Stimulated activated effector memory CD8-positive, alpha-beta T cell treated with anti-CD3 and anti-CD28 coated beads, Interleukin-12 subunit alpha, Interleukin-12 subunit beta, amount 100 ng/mL, for 72 hours (primary cell): ENCODE data around the gene NCSTN.

ENCODE experiments used
- ATAC-seq: fragments of 150-1000 bp; cut with Tn5 transposase; 2 replicates; pipeline ENCODE4 v1.10.0; 2021
- DNase-seq, 2 donors: peaks; one replicate each; pipeline ENCODE4 v3.0.0; 2021 to 2022; ENCODE audit warnings: low spot score in 2 of 2
- H3K27ac Mint-ChIP-seq: one replicate; pipeline ENCODE4 v1.8.0; 2022; ENCODE audit warnings: mild to moderate bottlenecking, mixed read lengths
- H3K36me3 Mint-ChIP-seq: one replicate; pipeline ENCODE4 v1.8.0; 2022; ENCODE audit warnings: mild to moderate bottlenecking, mixed read lengths
- H3K4me1 Mint-ChIP-seq: one replicate; pipeline ENCODE4 v1.8.0; 2022; ENCODE audit warnings: mixed read lengths
- H3K4me3 Mint-ChIP-seq: one replicate; pipeline ENCODE4 v1.8.0; 2022; ENCODE audit warnings: mild to moderate bottlenecking, mixed read lengths
- H3K9me3 Mint-ChIP-seq: one replicate; pipeline ENCODE4 v1.8.0; 2022; ENCODE audit warnings: mixed read lengths

The NCSTN gene

GRCh38 chr1:160361199-160361598, 18.0 kb downstream of the NCSTN start:
- no peak for DNase-seq
- ATAC-seq = no peak
- peaks cover 13% of the 10 kb centered on the region for H3K4me1 Mint-ChIP-seq
- H3K4me3 Mint-ChIP-seq = no peak overlapping the region
- peaks cover 38% of the 10 kb centered on the region for H3K36me3 Mint-ChIP-seq
- H3K9me3 Mint-ChIP-seq = no peaks in the 10 kb centered on the region
- H3K27ac Mint-ChIP-seq = no peak overlapping the region

GRCh38 chr1:160361814-160362167, 18.6 kb downstream of the NCSTN start:
- peaks cover 32% of the 10 kb centered on the region for H3K36me3 Mint-ChIP-seq
- DNase-seq (no peak), ATAC-seq (no peak)
- H3K4me1 Mint-ChIP-seq = peaks cover 13% of the 10 kb centered on the region
- no peak overlapping the region for H3K4me3 Mint-ChIP-seq
- no peaks in the 10 kb centered on the region for H3K9me3 Mint-ChIP-seq
- H3K27ac Mint-ChIP-seq = peak overlapping the region; percentile 77

- no peak overlapping the region for H3K4me3 Mint-ChIP-seq
- ATAC-seq (no peak), DNase-seq (no peak)
- peaks cover 13% of the 10 kb centered on the region for H3K4me1 Mint-ChIP-seq
- peaks cover 26% of the 10 kb centered on the region for H3K36me3 Mint-ChIP-seq
- H3K27ac Mint-ChIP-seq = peak overlapping the region; percentile 77
- H3K9me3 Mint-ChIP-seq = no peaks in the 10 kb centered on the region
These were observed 19.2 kb downstream of the NCSTN start for GRCh38 chr1:160362168-160362957.

- peaks cover 13% of the 10 kb centered on the region for H3K4me1 Mint-ChIP-seq
- ATAC-seq = no peak
These were observed 19.8 kb downstream of the NCSTN start for GRCh38 chr1:160363010-160363409.

GRCh38 chr1:160363951-160364735, 21.0 kb downstream of the NCSTN start:
- H3K27ac Mint-ChIP-seq = peak overlapping the region; percentile 77
- H3K36me3 Mint-ChIP-seq = peaks cover 8% of the 10 kb centered on the region
- H3K9me3 Mint-ChIP-seq = no peaks in the 10 kb centered on the region
- ATAC-seq = no peak
- no peak for DNase-seq
- H3K4me1 Mint-ChIP-seq = peaks cover 13% of the 10 kb centered on the region
- H3K4me3 Mint-ChIP-seq = no peak overlapping the region

More at GRCh38 chr1:160363010-160363409, 19.8 kb downstream of the NCSTN start:
- no peak for DNase-seq
- Mint-ChIP-seq H3K27ac (peak overlapping the region; percentile 77), H3K9me3 (no peaks in the 10 kb centered on the region), H3K4me3 (no peak overlapping the region), H3K36me3 (peaks cover 19% of the 10 kb centered on the region)

GRCh38 chr1:160365325-160365724, 22.1 kb downstream of the NCSTN start:
- H3K4me3 Mint-ChIP-seq = no peak overlapping the region
- H3K9me3 Mint-ChIP-seq = no peaks in the 10 kb centered on the region
- H3K4me1 Mint-ChIP-seq = peaks cover 13% of the 10 kb centered on the region
- no peak overlapping the region for H3K27ac Mint-ChIP-seq
- no peak for ATAC-seq
- H3K36me3 Mint-ChIP-seq = no peaks in the 10 kb centered on the region
- DNase-seq = no peak

GRCh38 chr1:160366731-160367515, 23.7 kb downstream of the NCSTN start, which contains the start of gene NHLH1:
Gene NHLH1 (plus strand): TSS chr1:160367071. CDS start chr1:160370732, 3,661 bp downstream.
- Mint-ChIP-seq H3K36me3 (no peaks in the 10 kb centered on the region), H3K4me3 (no peak within 1 kb of the TSS)
- ATAC-seq = no peak

GRCh38 chr1:160367516-160367900, 24.3 kb downstream of the NCSTN start:
- Mint-ChIP-seq H3K9me3 (no peaks in the 10 kb centered on the region), H3K27ac (peak overlapping the region; percentile 30), H3K4me1 (peaks cover 7% of the 10 kb centered on the region), H3K36me3 (no peaks in the 10 kb centered on the region), H3K4me3 (no peak overlapping the region)
- ATAC-seq (no peak), DNase-seq (no peak)

More at GRCh38 chr1:160366731-160367515, 23.7 kb downstream of the NCSTN start, which contains the start of gene NHLH1:
- no peaks in the 10 kb centered on the region for H3K9me3 Mint-ChIP-seq
- peaks cover 13% of the 10 kb centered on the region for H3K4me1 Mint-ChIP-seq
- no peak for DNase-seq
- H3K27ac Mint-ChIP-seq = peak within 1 kb of the TSS; percentile 30

- Mint-ChIP-seq H3K4me1 (peaks cover 4% of the 10 kb centered on the region), H3K9me3 (no peaks in the 10 kb centered on the region), H3K4me3 (no peak overlapping the region), H3K36me3 (no peaks in the 10 kb centered on the region), H3K27ac (peak overlapping the region; percentile 30)
- DNase-seq = no peak
- ATAC-seq = no peak
These were observed 25.0 kb downstream of the NCSTN start for GRCh38 chr1:160367934-160368923.

- H3K4me1 Mint-ChIP-seq = no peaks in the 10 kb centered on the region
- no peaks in the 10 kb centered on the region for H3K9me3 Mint-ChIP-seq
These were observed 25.9 kb downstream of the NCSTN start for GRCh38 chr1:160369087-160369486.

GRCh38 chr1:160370561-160371345, 27.6 kb downstream of the NCSTN start:
- Mint-ChIP-seq H3K27ac (no peak overlapping the region), H3K9me3 (no peaks in the 10 kb centered on the region), H3K4me3 (no peak overlapping the region), H3K4me1 (peaks cover 5% of the 10 kb centered on the region), H3K36me3 (no peaks in the 10 kb centered on the region)
- no peak for ATAC-seq
- no peak for DNase-seq

More at GRCh38 chr1:160369087-160369486, 25.9 kb downstream of the NCSTN start:
- DNase-seq (no peak), ATAC-seq (no peak)
- Mint-ChIP-seq H3K27ac (no peak overlapping the region), H3K4me3 (no peak overlapping the region), H3K36me3 (no peaks in the 10 kb centered on the region)

- H3K4me1 Mint-ChIP-seq = peaks cover 11% of the 10 kb centered on the region
- H3K36me3 Mint-ChIP-seq = no peaks in the 10 kb centered on the region
- DNase-seq (no peak), ATAC-seq (no peak)
- H3K4me3 Mint-ChIP-seq = no peak overlapping the region
- no peaks in the 10 kb centered on the region for H3K9me3 Mint-ChIP-seq
- no peak overlapping the region for H3K27ac Mint-ChIP-seq
These were observed 28.1 kb downstream of the NCSTN start for GRCh38 chr1:160371346-160371631.

- H3K27ac Mint-ChIP-seq = no peak overlapping the region
- no peaks in the 10 kb centered on the region for H3K36me3 Mint-ChIP-seq
- H3K4me1 Mint-ChIP-seq = peaks cover 15% of the 10 kb centered on the region
- H3K9me3 Mint-ChIP-seq = no peaks in the 10 kb centered on the region
- ATAC-seq (no peak), DNase-seq (no peak)
- no peak overlapping the region for H3K4me3 Mint-ChIP-seq
These were observed 28.6 kb downstream of the NCSTN start for GRCh38 chr1:160371756-160372155.

- no peak for ATAC-seq
- Mint-ChIP-seq H3K27ac (no peak overlapping the region), H3K9me3 (no peaks in the 10 kb centered on the region), H3K4me3 (no peak overlapping the region), H3K4me1 (peaks cover 17% of the 10 kb centered on the region), H3K36me3 (no peaks in the 10 kb centered on the region)
- DNase-seq = no peak
These were observed 30.5 kb downstream of the NCSTN start for GRCh38 chr1:160373696-160374095.
